HepG2 (cell line): ENCODE data around the gene LENEP. TPM values are rescaled to one million over a fixed set of nuclear protein-coding genes. Genes with fewer than 3 reads are reported as not detected.

Experiments
- ATF1 ChIP-seq: IDR thresholded peaks from 2 replicates; pipeline ENCODE4 v1.6.1; 2016; ENCODE audit warnings: mild to moderate bottlenecking, control low read depth
- ATF7 ChIP-seq, 2 experiments: fragments of 450-650 bp in 1 of 2; sonication (generic) in 1 of 2; formaldehyde crosslinking in 1 of 2; IDR thresholded peaks; 2 replicates each; pipeline versions ENCODE4 v1.4.0 to v1.6.1; 2016 to 2020; ENCODE audit warnings: antibody characterized with exemption in 1 of 2, mild to moderate bottlenecking in 1 of 2, missing genetic modification reagents in 1 of 2
- CCAR2 ChIP-seq: fragments of 200-400 bp; formaldehyde crosslinking; optimal IDR thresholded peaks from 2 replicates; pipeline ENCODE3; 2018; ENCODE audit warnings: low read depth, mild to moderate bottlenecking, low read length, moderate library complexity
- ESRRA ChIP-seq: sonication (generic); formaldehyde crosslinking; IDR thresholded peaks from 2 replicates; pipeline ENCODE4 v1.5.1; 2020; ENCODE audit warnings: mild to moderate bottlenecking, low read depth, missing genetic modification reagents
- HOXA5 ChIP-seq: sonication (generic); formaldehyde crosslinking; IDR thresholded peaks from 2 replicates; pipeline ENCODE4 v1.4.0; 2020; ENCODE audit warnings: missing genetic modification reagents
- HOXA9 ChIP-seq: sonication (generic); formaldehyde crosslinking; IDR thresholded peaks from 2 replicates; pipeline ENCODE4 v1.8.1; 2022; ENCODE audit warnings: missing genetic modification reagents, mild to moderate bottlenecking, moderate library complexity, borderline replicate concordance
- NCOR1 ChIP-seq: fragments of 200-600 bp; sonication (generic); IDR thresholded peaks from 2 replicates; pipeline ENCODE4 v1.7.0; 2017; ENCODE audit warnings: antibody characterized with exemption, low read length, borderline replicate concordance
- PLRG1 ChIP-seq: fragments of 450-650 bp; conservative IDR thresholded peaks from 2 replicates; pipeline ENCODE4 v1.6.1; 2016
- RBM22 ChIP-seq: fragments of 200-400 bp; formaldehyde crosslinking; optimal IDR thresholded peaks from 2 replicates; pipeline ENCODE3; 2017; ENCODE audit warnings: mild to moderate bottlenecking, low read length, moderate library complexity
- SMAD1 ChIP-seq: sonication (generic); formaldehyde crosslinking; IDR thresholded peaks from 2 replicates; pipeline ENCODE4 v1.4.0; 2020; ENCODE audit warnings: missing genetic modification reagents, low read depth, mild to moderate bottlenecking, borderline replicate concordance
- ZFAT ChIP-seq: sonication (generic); formaldehyde crosslinking; conservative IDR thresholded peaks from 2 replicates; pipeline ENCODE4 v1.8.1; 2023; ENCODE audit warnings: missing genetic modification reagents, inconsistent platforms
- ZNF30 ChIP-seq: sonication (generic); formaldehyde crosslinking; IDR thresholded peaks from 2 replicates; pipeline ENCODE4 v1.5.0; 2020; ENCODE audit warnings: mild to moderate bottlenecking, missing genetic modification reagents
- ZNF510 ChIP-seq: sonication (generic); formaldehyde crosslinking; IDR thresholded peaks from 2 replicates; pipeline ENCODE4 v1.4.0; 2020; ENCODE audit warnings: low read depth, mild to moderate bottlenecking, missing genetic modification reagents
- ZNF75D ChIP-seq: sonication (generic); formaldehyde crosslinking; IDR thresholded peaks from 2 replicates; pipeline ENCODE4 v1.8.1; 2023; ENCODE audit warnings: missing genetic modification reagents, mild to moderate bottlenecking, borderline replicate concordance
- ZSCAN9 ChIP-seq: IDR thresholded peaks from 2 replicates; pipeline ENCODE4 v1.6.1; 2016; ENCODE audit warnings: borderline replicate concordance
- polyA plus RNA-seq, 8 experiments: library from polyadenylated mRNA; depleted of rRNA in 3 of 8; stranded (reverse) in 7 of 8; unstranded in 1 of 8; fragments of >200 nt; fragmentation: Illumina TruSeq in 4 of 8; extraction: Trizol in 4 of 8; gene quantifications; 2 replicates each; pipeline versions ENCODE4 v1.2.1 to v1.2.3, GENCODE V29; 2011 to 2016; ENCODE audit warnings: low read depth in 4 of 8, missing spikeins in 1 of 8, mixed read lengths in 1 of 8; ENCODE audit not compliant: insufficient read depth in 1 of 8
- total RNA-seq, 5 experiments: library from RNA; depleted of rRNA; stranded (reverse); fragments of >200 nt; fragmentation: Illumina TruSeq; extraction: Trizol; gene quantifications; 2 replicates each; pipeline ENCODE4 v1.2.3, GENCODE V29; 2016; ENCODE audit warnings: low read depth in 1 of 5
- TF ChIP-seq, protein P1 (sequence below): sonication (generic); formaldehyde crosslinking; IDR thresholded peaks from 2 replicates; pipeline ENCODE4 v1.4.0; 2020; ENCODE audit warnings: missing genetic modification reagents
- TF ChIP-seq, protein P2 (sequence below): sonication (generic); formaldehyde crosslinking; IDR thresholded peaks from 2 replicates; pipeline ENCODE4 v1.5.1; 2020; ENCODE audit warnings: mild to moderate bottlenecking, missing genetic modification reagents, moderate library complexity
- TF ChIP-seq, protein P3 (sequence below): fragments of 450-650 bp; IDR thresholded peaks from 2 replicates; pipeline ENCODE4 v1.6.1; 2016
- TF ChIP-seq, protein P4 (sequence below): sonication (generic); formaldehyde crosslinking; conservative IDR thresholded peaks from 2 replicates; pipeline ENCODE4 v1.4.0; 2020; ENCODE audit warnings: missing genetic modification reagents
- TF ChIP-seq, protein P5 (sequence below): sonication (generic); formaldehyde crosslinking; conservative IDR thresholded peaks from 2 replicates; pipeline ENCODE4 v1.4.0; 2020; ENCODE audit warnings: missing genetic modification reagents
- TF ChIP-seq, protein P6 (sequence below): IDR thresholded peaks from 2 replicates; pipeline ENCODE4 v1.6.1; 2016; ENCODE audit warnings: low read depth, control low read depth

Gene LENEP
- total and polyA plus RNA-seq, 2 of the 13 experiments (the other 11 are each of a cell fraction or from before 2014, with no cell fraction given): 0.29 TPM; not detected in 1

DNA sequence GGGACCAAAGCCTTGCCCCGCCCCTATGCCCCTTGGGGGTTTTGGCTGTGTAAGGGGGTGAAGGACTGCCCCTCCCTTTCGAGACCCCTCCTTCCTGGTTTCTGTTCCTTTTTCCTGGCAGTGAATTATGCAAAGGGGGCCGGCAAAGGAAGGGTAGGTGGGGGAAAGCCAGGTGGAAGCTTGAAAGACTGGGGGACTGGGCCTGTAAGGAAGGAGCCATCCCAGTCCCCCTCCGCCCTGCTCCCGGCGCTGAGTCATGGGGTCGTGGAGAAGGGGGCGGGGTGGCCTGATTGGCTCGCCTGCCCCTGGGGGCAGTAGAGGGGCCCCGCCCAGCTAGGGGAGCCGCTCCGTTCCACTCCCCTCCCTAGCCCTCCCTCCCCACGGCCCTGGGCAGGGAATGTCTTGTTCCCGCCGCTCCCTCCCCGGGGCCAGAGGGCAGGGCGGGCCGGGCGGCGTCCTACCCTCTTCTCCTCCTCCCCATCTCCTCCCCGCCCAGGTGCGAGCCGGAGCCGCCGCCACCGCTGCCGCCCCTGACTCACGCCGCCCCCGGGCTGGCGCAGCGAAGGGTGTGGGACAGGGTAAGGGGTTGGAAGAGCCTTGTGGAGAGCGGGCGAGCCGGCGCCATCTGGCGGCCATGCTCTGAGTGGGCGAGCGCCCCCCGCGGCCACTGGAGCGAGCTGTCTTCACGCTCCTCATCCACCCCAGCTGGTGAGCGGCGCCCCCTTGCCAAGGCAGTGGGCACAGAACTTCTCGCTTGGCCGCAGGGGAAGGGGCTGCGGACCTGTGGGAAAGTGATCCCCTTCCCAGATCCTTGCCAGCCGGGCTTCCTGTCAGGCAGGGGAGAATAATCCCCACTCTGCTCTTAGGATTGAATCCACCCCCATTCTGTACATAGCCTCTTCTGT lies 23.9 kb downstream of the LENEP start (continued):
- TF ChIP-seq, protein P1, sequence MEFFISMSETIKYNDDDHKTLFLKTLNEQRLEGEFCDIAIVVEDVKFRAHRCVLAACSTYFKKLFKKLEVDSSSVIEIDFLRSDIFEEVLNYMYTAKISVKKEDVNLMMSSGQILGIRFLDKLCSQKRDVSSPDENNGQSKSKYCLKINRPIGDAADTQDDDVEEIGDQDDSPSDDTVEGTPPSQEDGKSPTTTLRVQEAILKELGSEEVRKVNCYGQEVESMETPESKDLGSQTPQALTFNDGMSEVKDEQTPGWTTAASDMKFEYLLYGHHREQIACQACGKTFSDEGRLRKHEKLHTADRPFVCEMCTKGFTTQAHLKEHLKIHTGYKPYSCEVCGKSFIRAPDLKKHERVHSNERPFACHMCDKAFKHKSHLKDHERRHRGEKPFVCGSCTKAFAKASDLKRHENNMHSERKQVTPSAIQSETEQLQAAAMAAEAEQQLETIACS (CRISPR knock-in tag): peak; percentile 40; the same call in 1 of the 2 replicates
- TF ChIP-seq ESRRA (CRISPR knock-in tag) (no peak; the same call in 1 of the 2 replicates), HOXA5 (CRISPR knock-in tag) (peak; percentile 90), ZNF510 (CRISPR knock-in tag) (no peak), ATF7 (IDR thresholded peaks at IDR 0.05) (no peak), ATF7 (CRISPR knock-in tag; IDR thresholded peaks at IDR 0.05) (no peak; the same call in 1 of the 2 replicates), SMAD1 (CRISPR knock-in tag) (no peak), ZNF75D (no peak), ZNF30 (CRISPR knock-in tag) (no peak), NCOR1 (no peak), ZFAT (CRISPR knock-in tag) (no peak), ZSCAN9 (CRISPR knock-in tag) (peak; percentile 73; the same call in 1 of the 2 replicates), PLRG1 (no peak), RBM22 (peak; percentile 66), CCAR2 (no peak), HOXA9 (no peak), ATF1 (no peak)
- TF ChIP-seq, protein P2, sequence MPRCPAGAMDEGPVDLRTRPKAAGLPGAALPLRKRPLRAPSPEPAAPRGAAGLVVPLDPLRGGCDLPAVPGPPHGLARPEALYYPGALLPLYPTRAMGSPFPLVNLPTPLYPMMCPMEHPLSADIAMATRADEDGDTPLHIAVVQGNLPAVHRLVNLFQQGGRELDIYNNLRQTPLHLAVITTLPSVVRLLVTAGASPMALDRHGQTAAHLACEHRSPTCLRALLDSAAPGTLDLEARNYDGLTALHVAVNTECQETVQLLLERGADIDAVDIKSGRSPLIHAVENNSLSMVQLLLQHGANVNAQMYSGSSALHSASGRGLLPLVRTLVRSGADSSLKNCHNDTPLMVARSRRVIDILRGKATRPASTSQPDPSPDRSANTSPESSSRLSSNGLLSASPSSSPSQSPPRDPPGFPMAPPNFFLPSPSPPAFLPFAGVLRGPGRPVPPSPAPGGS (CRISPR knock-in tag): peak; percentile 62
- TF ChIP-seq, protein P3, sequence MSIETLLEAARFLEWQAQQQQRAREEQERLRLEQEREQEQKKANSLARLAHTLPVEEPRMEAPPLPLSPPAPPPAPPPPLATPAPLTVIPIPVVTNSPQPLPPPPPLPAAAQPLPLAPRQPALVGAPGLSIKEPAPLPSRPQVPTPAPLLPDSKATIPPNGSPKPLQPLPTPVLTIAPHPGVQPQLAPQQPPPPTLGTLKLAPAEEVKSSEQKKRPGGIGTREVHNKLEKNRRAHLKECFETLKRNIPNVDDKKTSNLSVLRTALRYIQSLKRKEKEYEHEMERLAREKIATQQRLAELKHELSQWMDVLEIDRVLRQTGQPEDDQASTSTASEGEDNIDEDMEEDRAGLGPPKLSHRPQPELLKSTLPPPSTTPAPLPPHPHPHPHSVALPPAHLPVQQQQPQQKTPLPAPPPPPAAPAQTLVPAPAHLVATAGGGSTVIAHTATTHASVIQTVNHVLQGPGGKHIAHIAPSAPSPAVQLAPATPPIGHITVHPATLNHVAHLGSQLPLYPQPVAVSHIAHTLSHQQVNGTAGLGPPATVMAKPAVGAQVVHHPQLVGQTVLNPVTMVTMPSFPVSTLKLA: no peak
- TF ChIP-seq, protein P4, sequence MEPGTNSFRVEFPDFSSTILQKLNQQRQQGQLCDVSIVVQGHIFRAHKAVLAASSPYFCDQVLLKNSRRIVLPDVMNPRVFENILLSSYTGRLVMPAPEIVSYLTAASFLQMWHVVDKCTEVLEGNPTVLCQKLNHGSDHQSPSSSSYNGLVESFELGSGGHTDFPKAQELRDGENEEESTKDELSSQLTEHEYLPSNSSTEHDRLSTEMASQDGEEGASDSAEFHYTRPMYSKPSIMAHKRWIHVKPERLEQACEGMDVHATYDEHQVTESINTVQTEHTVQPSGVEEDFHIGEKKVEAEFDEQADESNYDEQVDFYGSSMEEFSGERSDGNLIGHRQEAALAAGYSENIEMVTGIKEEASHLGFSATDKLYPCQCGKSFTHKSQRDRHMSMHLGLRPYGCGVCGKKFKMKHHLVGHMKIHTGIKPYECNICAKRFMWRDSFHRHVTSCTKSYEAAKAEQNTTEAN: no peak
- TF ChIP-seq, protein P5, sequence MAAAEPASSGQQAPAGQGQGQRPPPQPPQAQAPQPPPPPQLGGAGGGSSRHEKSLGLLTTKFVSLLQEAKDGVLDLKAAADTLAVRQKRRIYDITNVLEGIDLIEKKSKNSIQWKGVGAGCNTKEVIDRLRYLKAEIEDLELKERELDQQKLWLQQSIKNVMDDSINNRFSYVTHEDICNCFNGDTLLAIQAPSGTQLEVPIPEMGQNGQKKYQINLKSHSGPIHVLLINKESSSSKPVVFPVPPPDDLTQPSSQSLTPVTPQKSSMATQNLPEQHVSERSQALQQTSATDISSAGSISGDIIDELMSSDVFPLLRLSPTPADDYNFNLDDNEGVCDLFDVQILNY (CRISPR knock-in tag): peak; percentile 49; the same call in 1 of the 2 replicates
- TF ChIP-seq, protein P6, sequence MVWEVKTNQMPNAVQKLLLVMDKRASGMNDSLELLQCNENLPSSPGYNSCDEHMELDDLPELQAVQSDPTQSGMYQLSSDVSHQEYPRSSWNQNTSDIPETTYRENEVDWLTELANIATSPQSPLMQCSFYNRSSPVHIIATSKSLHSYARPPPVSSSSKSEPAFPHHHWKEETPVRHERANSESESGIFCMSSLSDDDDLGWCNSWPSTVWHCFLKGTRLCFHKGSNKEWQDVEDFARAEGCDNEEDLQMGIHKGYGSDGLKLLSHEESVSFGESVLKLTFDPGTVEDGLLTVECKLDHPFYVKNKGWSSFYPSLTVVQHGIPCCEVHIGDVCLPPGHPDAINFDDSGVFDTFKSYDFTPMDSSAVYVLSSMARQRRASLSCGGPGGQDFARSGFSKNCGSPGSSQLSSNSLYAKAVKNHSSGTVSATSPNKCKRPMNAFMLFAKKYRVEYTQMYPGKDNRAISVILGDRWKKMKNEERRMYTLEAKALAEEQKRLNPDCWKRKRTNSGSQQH: 0 out of 2 replicates have a peak, but pooled peaks have one; percentile 57
